GM23338 (cell line): ENCODE measurements around the gene S100A1. TPM values are rescaled to one million over a fixed set of nuclear protein-coding genes. Genes with fewer than 3 reads are reported as not detected.

Experiments used
- ETS1 ChIP-seq: IDR thresholded peaks from 2 replicates; pipeline ENCODE4 v1.6.1; 2016; ENCODE audit warnings: antibody characterized with exemption
- JUNB ChIP-seq: IDR thresholded peaks from one replicate; pipeline ENCODE4 v1.6.1; 2016; ENCODE audit warnings: antibody characterized with exemption; ENCODE audit not compliant: unreplicated experiment
- POLR2AphosphoS5 ChIP-seq: IDR thresholded peaks from 2 replicates; pipeline ENCODE4 v1.6.1; 2016; ENCODE audit warnings: antibody characterized with exemption, low read depth
- REST ChIP-seq: IDR thresholded peaks from one replicate; pipeline ENCODE4 v1.6.1; 2018; ENCODE audit warnings: antibody characterized with exemption; ENCODE audit not compliant: unreplicated experiment
- ZNF114 ChIP-seq: fragments of 250-450 bp; sonication (Bioruptor Pico); IDR thresholded peaks from 2 replicates; pipeline ENCODE4 v1.5.0; 2020; ENCODE audit warnings: mild to moderate bottlenecking, moderate library complexity
- ZNF462 ChIP-seq: fragments of 250-450 bp; sonication (Bioruptor Pico); IDR thresholded peaks from 2 replicates; pipeline ENCODE4 v1.5.0; 2020; ENCODE audit warnings: mild to moderate bottlenecking, moderate library complexity
- polyA plus RNA-seq: library from polyadenylated mRNA; unstranded; fragments of >200 nt; fragmentation: Nextera tagmentation; extraction: Ambion mirVana; gene quantifications from 2 replicates; pipeline ENCODE4 v1.2.1, GENCODE V29; 2016
- total RNA-seq: library from RNA; depleted of rRNA; stranded (reverse); fragments of >200 nt; shearing (Covaris generic); gene quantifications from 2 replicates; pipeline ENCODE4 v1.2.3, GENCODE V29; 2014

S100A1 gene
- total and polyA plus RNA-seq, 2 experiments from 2014 or later = 0.13 to 0.66 TPM

- TF ChIP-seq ZNF462 = no peak
- no peak for TF ChIP-seq JUNB
- TF ChIP-seq REST = no peak
- no peak for TF ChIP-seq ETS1
- no peak for TF ChIP-seq ZNF114 (CRISPR knock-in tag)
- no peak for TF ChIP-seq POLR2AphosphoS5
Observed at GRCh38 chr1:153673511-153673910, 45.3 kb downstream of the S100A1 start (continued).
